Measurements from ENCODE around the gene PTPRE.

Gene PTPRE

DNA sequence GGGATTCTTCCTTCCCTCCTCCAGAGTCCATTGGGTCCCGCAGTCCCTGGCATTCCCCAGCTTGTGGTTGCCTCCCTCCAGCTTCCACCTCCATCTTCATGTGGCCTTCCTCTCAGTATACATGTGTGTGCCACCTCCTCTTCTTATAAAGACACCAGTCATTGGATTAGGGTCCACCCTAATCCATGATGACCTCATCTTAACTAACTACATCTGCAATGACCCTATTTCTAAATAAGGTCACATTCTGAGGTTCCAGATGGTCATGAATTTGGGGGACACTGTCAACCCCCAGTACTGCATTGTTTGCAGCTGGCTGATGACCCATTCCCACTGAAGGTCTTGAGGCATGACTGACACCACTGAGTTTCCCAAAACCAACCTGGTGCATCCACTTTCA lies 99.0 kb downstream of the PTPRE start:
- no peak for DNase-seq

DNA sequence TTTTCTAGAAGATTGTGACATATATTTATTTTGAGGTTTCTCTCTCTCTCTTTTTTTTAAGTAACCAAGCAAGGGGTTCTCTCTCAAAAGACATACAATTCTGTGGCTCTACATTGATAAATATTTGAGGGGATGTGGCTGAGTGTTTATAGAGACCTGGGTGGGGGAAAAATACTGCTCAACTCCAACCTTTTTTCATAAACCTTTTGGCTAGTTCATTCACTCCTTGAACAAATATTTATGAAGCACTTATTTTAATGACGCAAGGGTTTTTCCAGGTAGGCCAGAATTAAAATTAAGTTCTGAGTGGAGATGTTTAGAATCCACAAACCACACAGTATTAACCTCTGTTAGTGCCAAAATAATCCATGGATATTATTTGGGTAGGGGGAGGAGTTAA lies 100.2 kb downstream of the PTPRE start:
- DNase-seq: no peak

DNA sequence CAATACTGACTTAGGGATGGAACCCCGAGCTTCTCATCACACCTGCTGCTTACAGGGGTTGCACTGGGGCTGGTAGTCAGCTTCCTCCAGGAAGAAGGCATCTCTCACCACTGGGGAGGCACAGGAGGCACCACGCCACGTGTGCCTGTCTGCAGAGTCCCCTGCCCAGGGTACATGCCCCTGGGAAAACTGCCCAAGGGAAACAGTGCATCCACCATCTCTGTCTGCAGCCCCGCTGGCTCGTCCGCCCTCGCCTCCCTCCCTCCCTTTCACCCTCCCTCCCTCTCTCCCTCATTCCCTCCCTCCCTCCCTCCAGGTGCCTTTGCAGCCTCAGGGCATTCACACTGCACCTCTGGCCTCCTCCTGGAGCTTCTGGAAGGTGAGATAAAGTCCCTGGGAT lies 101.1 kb downstream of the PTPRE start:
- no peak for DNase-seq

DNA sequence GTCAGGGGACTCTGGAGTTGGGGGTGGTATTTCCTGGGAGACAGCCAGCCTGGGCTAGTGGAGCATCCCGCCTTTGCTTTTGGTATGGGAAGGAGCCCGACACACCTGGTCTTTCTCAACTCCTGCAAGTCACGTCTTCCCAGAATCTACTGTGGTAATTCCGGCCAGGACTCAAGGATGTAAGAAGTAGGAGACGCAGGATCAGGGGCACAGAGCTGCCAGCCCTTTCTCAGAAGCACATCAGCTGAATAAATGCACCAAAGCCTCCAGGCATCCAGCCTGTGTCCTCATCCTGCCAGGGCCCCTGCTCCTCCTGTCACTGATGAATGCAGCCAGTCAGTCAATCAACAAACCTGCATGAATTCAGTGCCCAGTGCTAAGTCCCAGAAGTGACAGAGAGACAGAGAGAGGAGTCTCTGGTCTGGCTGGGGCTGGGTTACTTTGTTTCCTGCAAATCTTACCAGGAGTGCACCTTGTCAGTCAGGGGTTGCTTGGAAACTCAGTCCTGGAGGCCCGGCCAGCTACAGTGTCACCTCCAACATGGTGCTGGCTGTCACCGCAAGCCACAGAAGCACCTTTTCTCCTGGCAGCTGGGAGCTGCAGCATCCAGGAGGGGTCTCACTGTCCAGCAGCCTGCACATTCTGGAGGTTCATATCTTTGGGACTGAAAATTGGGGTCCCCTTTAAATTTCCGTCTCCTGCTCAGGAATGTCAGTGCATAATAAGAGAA lies 101.8 kb downstream of the PTPRE start:
- no peak for DNase-seq

DNA sequence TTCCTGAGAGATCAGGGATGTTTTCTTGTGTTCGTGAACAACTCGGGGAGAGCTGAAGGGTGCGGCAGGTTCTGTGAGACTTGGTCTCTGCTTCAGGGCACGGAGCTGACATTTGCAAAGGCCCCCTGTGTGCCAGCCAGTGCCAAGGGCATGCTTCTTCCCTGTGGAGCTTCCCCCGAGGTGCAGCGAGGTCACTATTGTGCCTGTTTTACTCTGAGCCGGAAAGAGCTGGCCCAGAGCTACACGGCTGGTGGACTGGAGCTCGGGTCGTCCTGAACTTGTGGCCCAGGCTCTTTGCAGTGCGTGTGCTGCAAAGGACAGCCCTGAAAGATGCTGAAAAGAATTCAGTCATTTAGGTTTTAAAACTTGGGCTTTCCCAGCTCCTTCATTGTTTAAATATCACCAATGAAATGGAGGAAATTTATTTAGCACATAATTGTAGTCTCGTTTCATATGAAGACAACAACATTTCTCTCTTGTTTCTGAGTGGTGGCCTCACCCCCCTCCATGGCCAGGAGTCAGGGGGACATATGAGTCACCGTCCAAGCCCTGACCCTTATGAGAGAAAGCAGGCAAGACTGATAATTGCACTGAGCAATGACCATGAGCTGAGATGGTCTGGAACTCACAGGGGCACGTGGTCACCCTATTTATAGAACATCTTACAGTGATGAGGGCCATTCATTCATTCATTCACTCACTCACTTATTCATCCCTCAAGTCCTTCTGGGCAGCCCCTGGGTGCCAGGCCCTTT lies 102.6 kb downstream of the PTPRE start:
- DNase-seq: no peak

DNA sequence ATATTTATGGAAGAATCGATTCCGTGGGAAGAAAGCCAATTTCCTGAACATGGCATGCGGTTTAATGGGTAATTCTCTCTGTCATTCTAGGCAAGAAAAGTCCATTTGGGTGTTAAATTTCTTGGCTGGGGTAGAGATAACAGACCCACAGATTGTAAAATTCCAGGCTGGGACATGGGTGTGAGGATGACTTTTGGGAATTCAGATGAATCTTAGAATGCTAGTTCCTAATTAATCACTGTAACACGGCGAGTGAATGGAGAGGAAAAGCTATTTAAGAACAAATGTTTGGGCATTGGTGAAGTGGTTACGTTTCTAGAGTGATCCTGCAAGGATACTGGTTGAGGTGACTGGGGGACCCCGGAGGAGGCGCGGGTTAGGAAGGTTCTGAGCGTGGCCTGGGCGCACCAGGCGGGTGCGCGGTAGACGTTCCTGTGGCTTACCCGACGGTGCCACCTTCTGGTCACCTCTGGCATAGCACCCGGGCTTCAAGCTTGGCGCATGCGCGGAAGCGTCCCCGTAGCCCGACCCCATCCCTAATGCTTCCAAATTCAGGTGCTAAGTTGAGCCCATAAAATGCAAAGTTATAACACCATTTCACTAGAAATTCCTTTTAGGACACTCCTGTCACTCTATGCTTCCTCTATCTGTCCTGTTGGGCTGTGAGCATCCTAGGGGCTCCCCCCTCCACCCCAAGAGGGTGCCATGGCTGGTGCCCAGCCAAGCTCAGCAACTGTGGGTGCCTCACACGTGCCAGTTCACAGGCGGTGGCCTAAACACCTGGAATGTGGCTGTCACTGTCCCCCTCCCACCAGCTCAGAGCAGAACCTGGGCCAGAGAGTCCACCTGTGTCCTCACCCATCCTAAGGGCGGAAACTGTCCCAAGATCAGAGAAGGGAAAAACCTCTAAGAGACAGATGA lies 104.4 kb downstream of the PTPRE start:
- DNase-seq: peak; percentile 70

DNA sequence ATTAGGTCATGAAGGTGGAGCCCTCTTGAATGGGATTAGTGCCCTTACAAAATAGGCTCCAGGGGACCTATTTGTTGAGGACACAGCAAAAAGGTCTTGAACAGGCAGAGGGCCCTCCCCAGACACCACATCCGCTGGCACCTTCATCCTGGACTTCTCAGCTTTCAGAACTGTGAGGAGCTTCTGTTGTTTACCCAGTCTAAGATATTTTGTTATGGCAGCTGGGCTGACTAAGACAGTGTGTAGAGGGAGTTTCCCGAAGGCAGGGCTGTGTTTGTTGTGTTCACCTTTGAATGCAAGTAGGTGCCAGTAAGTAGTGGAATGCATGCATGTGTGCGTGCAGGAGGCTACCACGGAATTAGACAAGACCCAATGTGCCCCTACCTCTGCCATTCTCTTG lies 106.7 kb downstream of the PTPRE start:
- DNase-seq: no peak

DNA sequence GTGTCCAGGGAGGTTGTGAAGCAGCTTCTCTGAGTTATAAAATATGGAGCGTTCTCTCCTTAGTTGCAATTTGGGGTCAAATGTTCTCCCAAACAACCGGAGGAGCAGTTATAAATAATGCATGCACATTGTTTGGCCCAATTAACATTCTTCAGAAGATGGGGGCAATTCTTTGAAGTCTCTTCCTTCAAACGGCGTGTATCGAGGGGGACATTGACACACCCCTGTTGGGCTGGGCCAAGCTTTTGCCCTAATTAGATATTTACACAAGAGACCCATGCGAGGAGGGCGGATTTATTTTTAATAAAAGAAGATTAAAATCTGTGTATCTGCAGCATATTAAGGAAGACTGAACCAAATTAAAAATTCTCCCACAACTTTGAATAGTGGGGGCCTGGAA lies 107.3 kb downstream of the PTPRE start:
- DNase-seq: no peak

DNA sequence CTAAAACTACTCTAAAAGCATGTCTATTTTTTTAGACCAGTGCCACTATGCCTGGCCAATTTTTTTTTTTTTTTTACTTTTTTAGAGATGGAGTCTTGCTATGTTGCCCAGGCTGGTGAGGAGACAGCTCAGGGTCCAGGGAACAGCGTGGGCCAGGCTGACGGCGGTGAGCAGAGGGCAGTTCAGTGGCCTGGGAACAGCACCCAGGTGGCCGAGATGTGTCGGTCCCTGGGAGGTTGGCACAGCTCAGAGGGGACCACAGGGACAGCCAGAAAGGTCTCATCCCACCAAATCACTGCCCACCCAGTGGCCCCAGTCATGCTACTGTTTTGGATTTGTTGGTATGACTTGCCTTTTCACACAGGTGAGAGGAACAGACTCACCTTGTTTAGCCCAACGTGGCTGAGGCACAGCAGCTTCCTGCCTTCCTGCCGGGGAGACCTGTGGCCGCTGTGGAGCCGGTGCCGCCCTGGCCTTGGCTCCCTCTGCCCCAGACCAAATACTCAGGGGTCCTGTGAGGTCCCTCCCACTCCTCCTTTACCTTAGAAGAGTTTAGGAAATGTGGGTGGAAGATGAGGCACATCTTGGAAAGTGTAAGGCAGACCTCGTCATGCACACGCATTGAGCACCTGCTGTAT lies 109.6 kb downstream of the PTPRE start:
- no peak for DNase-seq

DNA sequence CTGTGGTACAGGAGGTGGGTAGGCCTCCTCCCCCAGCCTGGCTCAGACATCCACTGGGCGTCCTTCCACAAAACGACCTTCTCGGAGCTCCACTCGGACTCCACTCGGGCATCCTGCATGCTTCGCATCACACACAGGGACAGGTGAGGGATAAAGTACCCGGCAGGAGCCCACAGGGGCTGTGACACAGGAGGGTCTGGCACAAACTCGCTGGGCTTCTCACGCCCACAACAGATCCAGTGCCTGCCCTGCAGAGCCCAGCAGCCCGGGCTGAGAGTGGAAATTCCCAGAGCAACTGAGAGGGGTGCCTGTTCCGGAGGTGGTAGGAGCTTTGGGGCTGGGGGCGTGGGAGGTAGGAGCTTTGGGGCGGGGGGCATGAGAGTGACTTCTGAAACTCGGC lies 110.9 kb downstream of the PTPRE start:
- DNase-seq: no peak

DNA sequence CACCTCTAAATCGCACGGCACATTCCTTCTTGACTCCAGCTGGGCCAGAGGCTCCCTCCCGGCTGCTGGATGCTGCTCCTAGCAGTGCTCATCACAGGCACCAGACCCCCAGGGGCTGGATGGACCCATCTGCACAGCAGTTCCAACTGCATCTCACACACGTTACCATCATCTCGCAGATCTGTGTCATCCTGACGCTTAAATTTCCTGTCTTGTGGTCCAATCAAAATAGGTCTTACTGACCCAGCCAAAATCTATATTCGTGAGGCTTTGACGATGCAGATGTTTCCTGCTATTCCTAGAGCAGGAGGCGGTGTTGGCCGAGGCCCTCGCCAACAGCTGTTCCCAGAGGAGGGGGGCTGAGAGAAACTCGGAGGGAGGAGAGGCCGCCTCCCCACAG lies 111.3 kb downstream of the PTPRE start:
- peak; percentile 10 for DNase-seq

DNA sequence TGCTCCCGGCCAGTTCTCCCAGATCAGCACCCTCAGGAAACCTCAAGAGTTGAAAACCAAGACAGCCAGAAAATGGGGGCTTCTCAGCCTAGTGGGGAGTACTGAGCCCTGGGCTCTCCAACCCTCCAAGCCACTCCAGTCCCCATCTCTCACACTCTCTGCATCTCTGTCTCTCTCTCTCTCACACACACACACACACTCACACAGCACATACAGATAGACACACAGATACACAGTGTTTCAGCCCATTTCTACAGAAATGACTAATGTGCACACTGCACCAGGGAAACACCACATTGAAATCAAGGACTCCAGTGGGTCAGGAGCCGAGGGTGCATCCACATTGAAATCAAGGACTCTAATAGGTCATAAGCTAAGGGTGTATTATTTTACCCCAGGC lies 111.8 kb downstream of the PTPRE start:
- no peak for DNase-seq

DNA sequence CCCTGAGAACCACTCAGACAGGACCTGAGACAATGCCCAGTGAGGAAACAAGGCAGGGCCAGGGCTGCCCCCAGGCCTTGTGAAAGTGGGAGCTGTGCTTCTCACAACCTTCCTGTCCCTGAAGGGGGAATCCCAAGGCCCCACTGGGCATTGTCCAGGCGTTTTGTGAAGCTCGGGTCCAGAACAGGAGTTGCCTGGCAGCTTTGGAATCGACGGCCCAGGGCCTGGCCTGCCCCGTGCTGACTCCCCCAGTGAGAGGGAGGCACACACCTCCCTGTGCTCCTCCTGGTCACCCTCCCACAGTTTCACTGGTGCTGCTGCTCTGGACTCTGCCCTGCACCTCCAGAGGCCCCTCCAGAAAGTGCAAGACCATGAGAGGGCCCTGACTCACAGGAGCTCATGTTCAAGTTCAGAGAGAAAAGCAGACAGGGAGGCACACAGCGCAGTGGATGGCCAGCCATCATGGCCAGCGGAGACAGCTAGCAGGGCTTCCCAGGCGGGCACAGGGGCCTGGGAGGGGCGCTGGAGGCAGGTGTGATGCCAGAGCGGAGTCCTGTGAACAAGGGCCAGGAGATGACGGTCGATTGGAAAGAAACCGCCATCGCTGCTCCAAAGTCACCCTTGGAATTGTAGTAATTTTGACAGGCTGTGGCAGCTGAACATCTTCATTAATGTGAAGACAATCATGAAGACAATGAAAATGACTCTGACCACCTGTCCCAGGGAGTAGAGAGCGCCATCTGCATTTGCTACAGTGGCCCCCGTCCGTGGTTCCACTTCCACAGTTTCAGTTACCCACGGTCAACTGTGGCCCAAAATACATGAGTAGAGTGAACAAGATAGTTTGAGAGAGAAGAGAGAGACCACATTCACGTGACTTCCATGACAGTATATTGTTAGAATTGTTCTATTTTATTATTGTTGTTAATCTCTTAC lies 115.6 kb downstream of the PTPRE start:
- no peak for DNase-seq

DNA sequence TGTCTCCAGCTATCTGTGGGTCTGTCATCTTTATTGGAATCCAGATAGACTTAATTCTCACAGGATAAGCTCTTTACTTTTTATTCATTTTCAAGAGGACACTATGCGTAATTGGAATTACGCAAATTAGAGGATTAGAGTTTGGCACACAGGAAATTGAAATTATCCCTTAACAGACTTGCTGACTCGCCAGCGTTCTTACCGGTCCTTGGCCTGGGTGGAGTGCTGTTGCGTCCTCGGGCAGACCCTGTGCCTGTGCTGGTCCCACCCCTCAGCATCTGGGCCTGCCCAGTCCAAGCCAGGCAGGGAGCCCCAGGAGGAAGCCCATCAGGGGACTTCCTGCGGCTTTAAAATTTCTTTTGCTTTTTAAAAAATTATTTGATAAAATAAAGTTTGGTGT lies 117.5 kb downstream of the PTPRE start:
- DNase-seq: no peak

DNA sequence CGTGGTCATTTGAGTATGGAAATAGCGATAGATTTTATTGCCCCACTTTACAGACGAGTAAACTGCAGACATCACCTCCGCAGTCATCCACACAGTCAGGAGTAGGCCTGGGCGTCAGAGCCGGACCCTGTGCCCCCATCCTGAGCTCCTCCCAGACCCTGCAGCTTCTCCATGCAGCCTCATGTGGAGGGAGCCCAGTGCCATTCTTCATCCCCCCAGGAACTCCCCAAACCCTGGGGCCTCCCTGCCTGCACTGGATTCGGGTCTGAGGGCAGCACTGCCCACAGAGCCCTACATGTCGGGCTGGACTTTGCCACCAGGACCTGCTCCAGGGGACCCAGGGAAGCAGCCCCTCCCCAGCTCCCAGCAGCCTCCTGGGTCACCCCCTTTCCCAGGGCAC lies 118.5 kb downstream of the PTPRE start:
- no peak for DNase-seq

DNA sequence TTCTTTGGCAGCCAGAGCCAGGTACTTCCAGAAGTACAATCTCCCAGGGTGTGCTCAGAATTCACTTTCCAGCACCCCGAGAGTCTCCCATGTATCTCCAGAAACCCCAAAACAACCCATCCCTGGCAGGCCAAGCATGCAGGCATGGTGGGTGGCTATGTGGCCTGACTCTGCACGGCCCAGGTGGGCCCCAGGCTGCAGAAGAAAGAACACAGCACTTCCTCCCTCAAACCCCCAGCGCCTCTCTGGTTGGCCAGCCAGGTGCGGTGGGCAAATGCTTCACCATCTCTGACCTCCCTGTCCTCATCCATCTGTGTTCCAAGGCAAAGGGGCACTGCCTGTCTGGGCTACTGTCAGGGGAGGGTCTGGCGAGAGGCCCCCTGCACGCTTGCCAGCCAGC lies 119.0 kb downstream of the PTPRE start:
- DNase-seq: no peak

DNA sequence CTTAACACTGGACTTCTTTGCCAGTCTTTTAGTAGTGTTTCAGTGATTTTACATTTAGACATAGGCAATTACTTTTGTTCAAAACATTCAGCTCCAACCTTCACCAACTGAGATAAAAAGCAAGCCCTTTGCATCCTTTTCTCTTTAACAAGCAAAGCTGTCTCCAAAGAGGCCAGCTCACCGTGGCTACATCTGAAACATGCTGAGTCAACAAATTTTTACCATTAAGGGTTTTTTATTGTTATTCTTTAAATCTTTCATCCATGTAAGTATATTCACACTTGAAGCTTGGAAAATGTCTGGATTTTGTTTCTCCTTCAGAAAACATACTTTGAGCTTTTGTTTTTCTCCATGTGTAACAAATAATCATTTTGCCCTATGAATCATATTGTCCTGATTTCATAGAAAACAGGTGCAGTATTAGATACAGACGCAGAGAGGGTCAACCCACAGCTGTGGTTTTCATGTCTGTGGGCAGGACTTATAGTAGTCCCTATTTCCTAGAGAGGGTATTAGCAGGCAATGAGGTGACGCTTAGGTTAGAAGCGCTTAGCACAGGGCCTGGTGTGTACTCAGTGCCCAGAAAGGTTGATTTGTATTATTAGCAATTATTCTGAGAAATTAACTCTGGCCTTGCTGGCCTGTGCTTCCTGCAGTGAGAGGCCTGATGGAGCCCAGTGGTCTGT lies 119.9 kb downstream of the PTPRE start:
- DNase-seq: no peak

DNA sequence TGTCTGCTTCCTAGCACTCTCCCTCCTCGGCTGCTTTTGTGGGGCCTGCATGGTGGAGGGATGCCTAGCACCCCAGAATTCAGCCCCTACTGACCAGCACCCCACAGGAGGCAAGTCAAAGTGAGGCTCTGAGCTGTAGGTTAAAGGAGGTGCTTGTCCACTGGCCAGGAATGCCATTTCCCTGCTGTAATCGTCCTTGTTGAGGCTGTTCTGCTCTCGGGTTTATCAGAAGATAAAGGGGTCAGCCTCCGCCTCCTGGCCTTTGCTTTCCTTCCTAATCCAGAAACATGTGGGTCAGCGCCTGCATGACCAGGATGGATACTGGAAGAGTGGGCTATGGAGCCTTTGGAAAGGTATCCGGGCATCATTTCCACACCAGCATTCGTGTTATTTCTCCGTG lies 120.4 kb downstream of the PTPRE start:
- no peak for DNase-seq

DNA sequence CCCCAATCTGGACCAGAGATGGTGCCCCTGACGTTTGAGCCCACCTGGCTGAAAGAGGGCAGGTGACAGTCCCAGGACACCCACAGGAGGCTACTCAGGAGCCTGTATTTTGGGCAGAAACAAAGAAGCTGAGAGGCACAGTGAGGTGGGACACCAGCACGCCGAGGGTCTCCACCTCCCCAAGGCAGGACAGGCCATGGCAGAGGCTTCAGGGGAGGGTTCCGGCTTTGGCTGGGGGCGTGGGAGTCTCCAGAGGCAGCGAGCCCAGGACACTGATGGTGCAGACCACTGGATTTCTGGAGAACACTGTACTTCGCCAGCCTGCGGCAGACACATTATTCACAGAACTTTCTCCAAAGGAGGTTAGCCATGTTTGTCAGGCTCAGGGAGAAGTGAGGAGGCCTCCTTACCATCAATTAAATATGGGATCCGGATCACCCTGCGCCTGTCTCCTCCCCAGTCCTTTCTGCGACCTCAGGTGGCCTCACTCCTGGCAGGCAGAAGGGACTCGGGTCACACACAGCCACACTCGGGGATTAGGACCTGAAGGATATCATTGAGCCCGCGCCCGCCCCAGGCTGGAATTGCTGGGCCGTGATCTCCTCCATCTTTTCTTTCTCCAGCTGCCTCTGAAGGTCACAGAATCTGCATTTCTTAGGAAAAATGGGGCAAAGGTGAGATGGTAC lies 121.1 kb downstream of the PTPRE start:
- DNase-seq: no peak

DNA sequence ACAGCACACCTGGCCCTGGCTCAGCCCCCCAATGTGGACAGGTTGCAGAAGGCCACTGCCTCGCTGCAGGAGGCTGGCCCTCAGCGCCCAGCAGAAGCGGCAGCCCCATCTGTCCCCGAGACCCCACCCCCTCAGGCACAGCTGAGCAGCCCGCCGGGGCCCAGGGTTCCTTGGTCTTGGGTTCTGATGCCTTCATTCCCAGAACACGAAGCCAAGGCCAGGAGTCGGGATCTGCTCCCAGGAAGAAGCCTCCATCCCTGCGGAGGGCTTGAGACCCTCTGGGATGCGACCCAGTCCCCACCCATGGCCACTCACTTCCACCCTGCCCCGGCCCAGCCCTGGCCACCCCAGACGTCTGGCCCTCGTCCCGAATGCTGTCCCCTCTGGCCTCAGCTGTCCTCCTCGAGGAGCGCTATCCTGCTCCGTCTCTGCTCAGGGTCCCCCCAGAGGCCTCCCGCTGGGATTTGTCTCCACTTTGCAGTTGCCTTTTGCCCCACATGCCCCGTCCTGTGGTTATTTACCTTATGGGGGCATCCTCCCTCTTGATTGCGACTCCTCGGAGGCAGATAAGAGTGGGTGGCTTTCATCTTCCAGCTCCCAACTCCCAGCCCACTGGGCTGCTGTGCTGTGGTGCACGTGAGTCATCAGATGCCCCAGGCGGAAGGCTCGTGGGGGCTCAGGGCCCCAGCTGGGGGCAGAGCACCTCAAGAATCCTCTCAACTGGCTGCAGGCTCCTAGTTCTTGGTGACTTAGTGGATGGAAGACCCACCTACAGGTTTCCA lies 121.8 kb downstream of the PTPRE start:
- DNase-seq: no peak

Measured in GDM1 (cell line).